MCF 10A (cell line): ENCODE results near the gene RHBG. TPM values are rescaled to one million over a fixed set of nuclear protein-coding genes. Genes with fewer than 3 reads are reported as not detected.

Source experiments
- BruUV-seq: library from RNA; stranded (reverse); fragments of 400-500 nt; replicated peaks from 2 replicates; lab custom pipeline; 2021; lab: Mats Ljungman, UMichigan
- CTCF ChIA-PET: fragments of 300-600 bp; sonication (Branson Sonifier 250); formaldehyde crosslinking; extraction: SDS; loops from one replicate; lab custom pipeline; 2021; ENCODE audit warnings: antibody characterized with exemption, inconsistent platforms; lab: Yijun Ruan, JAX
- POLR2A ChIA-PET: fragments of 300-600, 350-650 bp; sonication (Branson Sonifier 250); formaldehyde crosslinking; extraction: SDS; loops from one replicate; lab custom pipeline; 2020; ENCODE audit warnings: antibody characterized with exemption, inconsistent platforms; lab: Yijun Ruan, JAX
- DNase-seq: peaks from one replicate; pipeline ENCODE4 v3.0.0-alpha.2; 2018; ENCODE audit not compliant: unreplicated experiment
- H3K27ac Mint-ChIP-seq: one replicate; pipeline ENCODE4 v1.8.0; 2022; ENCODE audit warnings: mild to moderate bottlenecking, low read depth, mixed read lengths; ENCODE audit not compliant: unreplicated experiment
- H3K27me3 Mint-ChIP-seq: one replicate; pipeline ENCODE4 v1.8.0; 2022; ENCODE audit warnings: mixed read lengths; ENCODE audit not compliant: insufficient read depth, unreplicated experiment
- H3K36me3 Mint-ChIP-seq: one replicate; pipeline ENCODE4 v1.8.0; 2022; ENCODE audit warnings: mild to moderate bottlenecking, moderate library complexity, mixed read lengths; ENCODE audit not compliant: insufficient read depth, unreplicated experiment
- H3K4me1 Mint-ChIP-seq: one replicate; pipeline ENCODE4 v1.8.0; 2022; ENCODE audit warnings: mixed read lengths; ENCODE audit not compliant: insufficient read depth, unreplicated experiment
- H3K4me3 Mint-ChIP-seq: one replicate; pipeline ENCODE4 v1.8.0; 2022; ENCODE audit warnings: mild to moderate bottlenecking, moderate library complexity, mixed read lengths; ENCODE audit not compliant: unreplicated experiment
- H3K9me3 Mint-ChIP-seq: one replicate; pipeline ENCODE4 v1.8.0; 2022; ENCODE audit warnings: mixed read lengths; ENCODE audit not compliant: unreplicated experiment
- CTCF ChIP-seq: fragments of 200-600 bp; IDR thresholded peaks from one replicate; pipeline ENCODE4 v1.8.0; 2022; ENCODE audit warnings: antibody characterized with exemption, mild to moderate bottlenecking; ENCODE audit not compliant: unreplicated experiment
- intact Hi-C: fragments of 100-400 bp; cut with micrococcal nuclease; formaldehyde crosslinking; loops from 2 replicates; pipeline ENCODE4 v1.14.1; 2022
- total RNA-seq: library from RNA; stranded (reverse); gene quantifications from 2 replicates; pipeline ENCODE4 v1.2.3, GENCODE V29; 2022

Gene RHBG
- total RNA-seq, 1 experiment from 2014 or later, result not detected

GRCh38 chr1:156336242-156336641, 32.8 kb upstream of the RHBG start:
- BruUV-seq, result no TSS peak
- peak; percentile 32 for DNase-seq
- ChIA-PET CTCF (interaction anchor here (0.6 to 10.0 kb wide), 13 partner anchors 9 to 437 kb away, joined by 3 to 152 read pairs (median 4); no protein-coding TSS in a partner anchor), POLR2A (interaction anchor here (0.6 to 3.1 kb wide), 11 partner anchors 10 to 1926 kb away, joined by 3 to 39 read pairs (median 4); partner anchors contain the start of genes MEF2D, PMF1 and SMG5)
- Mint-ChIP-seq H3K36me3 (peaks cover 57% of the 10 kb centered on the region), H3K9me3 (no peaks in the 10 kb centered on the region), H3K27me3 (no peaks in the 10 kb centered on the region), H3K4me3 (peak overlapping the region; percentile 96), H3K4me1 (peaks cover 24% of the 10 kb centered on the region), H3K27ac (peak overlapping the region; percentile 76)
- intact Hi-C loops, result no loop called here
- peak; percentile 24 for TF ChIP-seq CTCF

GRCh38 chr1:156337052-156337887, 31.7 kb upstream of the RHBG start:
- TSS peak; percentile 34 for BruUV-seq
- H3K36me3 Mint-ChIP-seq, result peaks cover 47% of the 10 kb centered on the region
- H3K27me3 Mint-ChIP-seq, result no peaks in the 10 kb centered on the region
- peaks cover 24% of the 10 kb centered on the region for H3K4me1 Mint-ChIP-seq
- CTCF ChIA-PET, result interaction anchor here (0.6 to 10.0 kb wide), 16 partner anchors 8 to 652 kb away, joined by 3 to 152 read pairs (median 4); no protein-coding TSS in a partner anchor
- TF ChIP-seq CTCF, result no peak
- intact Hi-C loops, result no loop called here
- POLR2A ChIA-PET, result interaction anchor here (0.6 to 3.1 kb wide), 31 partner anchors 8 to 430 kb away, joined by 3 to 39 read pairs (median 4); partner anchors contain the start of genes GLMP, GPATCH4, MEF2D and MRPL24
- no peaks in the 10 kb centered on the region for H3K9me3 Mint-ChIP-seq
- DNase-seq, result peak; percentile 29
- peak overlapping the region; percentile 76 for H3K27ac Mint-ChIP-seq
- peak overlapping the region; percentile 96 for H3K4me3 Mint-ChIP-seq

GRCh38 chr1:156337888-156338179, 31.2 kb upstream of the RHBG start:
- intact Hi-C loops, result no loop called here
- peaks cover 24% of the 10 kb centered on the region for H3K4me1 Mint-ChIP-seq
- H3K27me3 Mint-ChIP-seq, result no peaks in the 10 kb centered on the region
- H3K4me3 Mint-ChIP-seq, result peak overlapping the region; percentile 96
- H3K36me3 Mint-ChIP-seq, result peaks cover 41% of the 10 kb centered on the region
- no peak for TF ChIP-seq CTCF
- BruUV-seq, result no TSS peak
- CTCF ChIA-PET, result interaction anchor here (0.7 to 10.0 kb wide), 7 partner anchors 16 to 388 kb away, joined by 3 to 152 read pairs (median 4); no protein-coding TSS in a partner anchor
- no peaks in the 10 kb centered on the region for H3K9me3 Mint-ChIP-seq
- peak overlapping the region; percentile 76 for H3K27ac Mint-ChIP-seq
- no peak for DNase-seq
- POLR2A ChIA-PET, result interaction anchor here (0.6 to 3.1 kb wide), 25 partner anchors 9 to 430 kb away, joined by 3 to 39 read pairs (median 4); partner anchors contain the start of genes GLMP, MEF2D, MRPL24 and PMF1
